GM12872 (cell line): Measurements from ENCODE around the gene TMEM272.
A peak's percentile ranks its signal among the peaks of the same experiment; 100 is the strongest.

Source experiments
- CTCF ChIP-seq: IDR thresholded peaks from 3 replicates; pipeline ENCODE4 v1.5.1; 2011; ENCODE audit warnings: low read depth, mild to moderate bottlenecking, low read length, moderate library complexity; ENCODE audit not compliant: insufficient read depth

The TMEM272 gene

GRCh38 chr13:51817717-51818116, 27.3 kb downstream of the TMEM272 start:
- no peak for TF ChIP-seq CTCF

- no peak for TF ChIP-seq CTCF
Observed at GRCh38 chr13:51816604-51817249, 28.2 kb downstream of the TMEM272 start.

GRCh38 chr13:51815848-51816247, 29.1 kb downstream of the TMEM272 start:
- TF ChIP-seq CTCF: no peak

- peak; percentile 88 for TF ChIP-seq CTCF
Observed at GRCh38 chr13:51814825-51815650, 29.9 kb downstream of the TMEM272 start.

- TF ChIP-seq CTCF: no peak
Observed at GRCh38 chr13:51814071-51814470, 30.9 kb downstream of the TMEM272 start.

GRCh38 chr13:51811920-51812451, 33.0 kb downstream of the TMEM272 start:
- no peak for TF ChIP-seq CTCF

GRCh38 chr13:51811046-51811445, 33.9 kb downstream of the TMEM272 start:
- TF ChIP-seq CTCF: no peak
